ENCODE data around the gene SPHK2.

Gene SPHK2

GRCh38 chr19:48595833-48596232 is 23.5 kb upstream of the SPHK2 start:
- in situ Hi-C loops (cut with HindIII; ENCODE audit: low sequenced_read_pairs): no loop called here
- no peak for TF ChIP-seq CTCF (IDR thresholded peaks at IDR 0.05; ENCODE audit: low read depth, low read length, missing control alignments)
- no peak for DNase-seq (ENCODE audit: low read depth)
- H3K4me3 ChIP-seq (ENCODE audit: low read depth, low read length): no peak overlapping the region

- DNase-seq (ENCODE audit: low read depth): no peak
- in situ Hi-C loops (cut with HindIII; ENCODE audit: low sequenced_read_pairs): no loop called here
- H3K4me3 ChIP-seq (ENCODE audit: low read depth, low read length): no peak overlapping the region
- TF ChIP-seq CTCF (IDR thresholded peaks at IDR 0.05; ENCODE audit: low read depth, low read length, missing control alignments): no peak
These were observed 23.1 kb upstream of the SPHK2 start for GRCh38 chr19:48596237-48596636.

GRCh38 chr19:48596679-48597465 is 22.4 kb upstream of the SPHK2 start:
- in situ Hi-C loops (cut with HindIII; ENCODE audit: low sequenced_read_pairs): no loop called here
- no peak for DNase-seq (ENCODE audit: low read depth)
- TF ChIP-seq CTCF (IDR thresholded peaks at IDR 0.05; ENCODE audit: low read depth, low read length, missing control alignments): no peak
- no peak overlapping the region for H3K4me3 ChIP-seq (ENCODE audit: low read depth, low read length)

- DNase-seq (ENCODE audit: low read depth): no peak
- H3K4me3 ChIP-seq (ENCODE audit: low read depth, low read length): no peak overlapping the region
- in situ Hi-C loops (cut with HindIII; ENCODE audit: low sequenced_read_pairs): no loop called here
- no peak for TF ChIP-seq CTCF (IDR thresholded peaks at IDR 0.05; ENCODE audit: low read depth, low read length, missing control alignments)
These were observed 20.2 kb upstream of the SPHK2 start for GRCh38 chr19:48598996-48599700.

- H3K4me3 ChIP-seq (ENCODE audit: low read depth, low read length): no peak overlapping the region
- in situ Hi-C loops (cut with HindIII; ENCODE audit: low sequenced_read_pairs): no loop called here
- TF ChIP-seq CTCF (IDR thresholded peaks at IDR 0.05; ENCODE audit: low read depth, low read length, missing control alignments): no peak
- no peak for DNase-seq (ENCODE audit: low read depth)
These were observed 18.5 kb upstream of the SPHK2 start for GRCh38 chr19:48600679-48601417.

- no peak for DNase-seq (ENCODE audit: low read depth)
- no peak overlapping the region for H3K4me3 ChIP-seq (ENCODE audit: low read depth, low read length)
- TF ChIP-seq CTCF (IDR thresholded peaks at IDR 0.05; ENCODE audit: low read depth, low read length, missing control alignments): no peak
- in situ Hi-C loops (cut with HindIII; ENCODE audit: low sequenced_read_pairs): no loop called here
These were observed 16.3 kb upstream of the SPHK2 start for GRCh38 chr19:48603001-48603400.

All from astrocyte of the cerebellum (primary cell).